Activated CD4-positive, alpha-beta T cell treated with anti-CD3 and anti-CD28 coated beads, Interleukin-2, amount 10 ng/mL, durations not matched to agents 24 days and 14 days (primary cell): ENCODE data around the gene RAPGEF4. TPM values are rescaled to one million over a fixed set of nuclear protein-coding genes. Genes with fewer than 3 reads are reported as not detected.

ENCODE experiments used
- DNase-seq: peaks from one replicate; pipeline ENCODE4 v3.0.0; 2022
- H3K27ac Mint-ChIP-seq: one replicate; pipeline ENCODE4 v1.8.0; 2022; ENCODE audit warnings: mild to moderate bottlenecking, mixed read lengths
- H3K27me3 Mint-ChIP-seq: one replicate; pipeline ENCODE4 v1.8.0; 2022; ENCODE audit warnings: mixed read lengths
- H3K36me3 Mint-ChIP-seq: one replicate; pipeline ENCODE4 v1.8.0; 2022; ENCODE audit warnings: low read depth, mild to moderate bottlenecking, mixed read lengths
- H3K4me1 Mint-ChIP-seq: one replicate; pipeline ENCODE4 v1.8.0; 2021; ENCODE audit warnings: mixed read lengths
- H3K4me3 Mint-ChIP-seq: one replicate; pipeline ENCODE4 v1.8.0; 2022; ENCODE audit warnings: mild to moderate bottlenecking, moderate library complexity, mixed read lengths
- H3K9me3 Mint-ChIP-seq: one replicate; pipeline ENCODE4 v1.8.0; 2021; ENCODE audit warnings: mixed read lengths
- intact Hi-C: fragments of 100-400 bp; cut with micrococcal nuclease; formaldehyde crosslinking; loops from one replicate; pipeline ENCODE4 v1.15.1; 2023
- total RNA-seq: library from RNA; stranded (reverse); gene quantifications from 2 replicates; pipeline ENCODE4 v1.2.3, GENCODE V29; 2022

RAPGEF4 gene
- total RNA-seq, 1 donor from 2014 or later = 0.37 TPM

DNA sequence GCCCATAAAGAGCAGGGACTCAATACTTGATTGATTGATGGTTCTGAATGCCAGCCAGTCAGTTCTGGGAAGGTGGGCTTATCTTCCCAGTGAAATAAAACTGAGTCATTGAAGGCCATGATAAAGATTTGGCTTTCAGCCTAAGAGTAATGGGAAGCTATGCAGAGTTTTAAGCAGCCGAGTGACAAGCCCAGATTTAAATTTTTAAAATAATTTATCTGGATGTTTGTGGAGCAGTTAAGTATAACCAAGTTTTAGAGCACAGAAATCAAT, 122.8 kb downstream of the RAPGEF4 start:
- peaks cover 18% of the 10 kb centered on the region for H3K27me3 Mint-ChIP-seq
- H3K36me3 Mint-ChIP-seq = no peaks in the 10 kb centered on the region
- no peak overlapping the region for H3K27ac Mint-ChIP-seq
- intact Hi-C loops = no loop called here
- DNase-seq = no peak
- no peaks in the 10 kb centered on the region for H3K9me3 Mint-ChIP-seq
- H3K4me3 Mint-ChIP-seq = no peak overlapping the region
- H3K4me1 Mint-ChIP-seq = no peaks in the 10 kb centered on the region

DNA sequence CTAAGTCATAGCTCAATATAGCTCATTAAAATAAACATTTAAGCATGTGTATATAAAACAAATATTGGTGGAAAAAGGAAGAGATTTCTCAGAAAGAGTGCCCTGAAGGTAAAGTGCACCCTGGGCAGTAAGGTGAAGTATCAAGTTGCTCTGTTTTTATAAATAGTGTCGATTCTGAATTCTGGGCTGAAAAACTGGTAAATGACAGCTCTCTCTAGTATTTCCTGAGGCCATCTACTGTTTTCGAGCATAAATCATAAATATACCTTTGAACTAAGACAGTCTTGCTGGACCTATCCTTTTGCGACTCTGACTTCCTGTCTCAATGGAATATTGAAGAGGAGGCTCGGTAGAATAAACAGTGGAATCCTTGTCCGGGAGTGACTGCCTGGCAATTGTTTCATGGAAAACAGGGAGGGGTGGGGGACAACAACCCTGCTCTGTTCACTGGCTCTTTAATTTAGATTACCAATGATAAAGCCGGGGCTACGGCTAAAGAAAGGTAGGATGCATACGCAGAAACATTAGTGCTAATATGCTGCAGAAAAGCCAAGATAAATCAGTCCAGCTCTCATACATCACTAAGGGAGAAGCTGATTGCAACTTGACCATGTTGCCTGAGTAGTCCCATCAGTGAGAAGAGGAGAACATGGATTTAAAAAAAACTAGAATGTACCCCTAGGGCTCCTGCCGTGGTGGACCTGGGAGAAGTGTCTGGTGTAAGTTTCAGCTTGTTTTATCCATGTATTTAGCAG, 124.1 kb downstream of the RAPGEF4 start:
- no peak for DNase-seq
- H3K36me3 Mint-ChIP-seq = no peaks in the 10 kb centered on the region
- H3K4me3 Mint-ChIP-seq = no peak overlapping the region
- H3K27me3 Mint-ChIP-seq = peaks cover 12% of the 10 kb centered on the region
- H3K27ac Mint-ChIP-seq = no peak overlapping the region
- no peaks in the 10 kb centered on the region for H3K4me1 Mint-ChIP-seq
- intact Hi-C loops = no loop called here
- no peaks in the 10 kb centered on the region for H3K9me3 Mint-ChIP-seq

DNA sequence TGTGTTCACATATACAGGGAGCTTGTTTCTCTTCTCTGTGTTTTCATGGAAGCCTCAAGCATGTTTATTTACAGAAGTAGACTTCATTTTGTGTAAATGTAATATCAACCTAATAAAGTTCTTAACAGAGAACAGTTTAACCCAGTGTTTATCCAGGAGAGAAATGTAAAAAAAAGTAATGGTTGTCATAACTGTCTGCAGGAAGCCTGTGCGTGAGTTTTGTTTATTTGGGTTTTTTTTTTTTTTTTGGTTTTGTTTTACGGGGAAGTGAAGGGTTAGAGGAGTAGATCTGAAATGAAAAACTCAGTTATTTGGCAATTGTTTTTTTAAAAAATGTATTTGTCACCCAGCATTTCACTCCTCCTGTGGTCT, 124.7 kb downstream of the RAPGEF4 start:
- peaks cover 12% of the 10 kb centered on the region for H3K27me3 Mint-ChIP-seq
- H3K4me3 Mint-ChIP-seq = no peak overlapping the region
- H3K4me1 Mint-ChIP-seq = no peaks in the 10 kb centered on the region
- DNase-seq = no peak
- no peaks in the 10 kb centered on the region for H3K9me3 Mint-ChIP-seq
- H3K36me3 Mint-ChIP-seq = no peaks in the 10 kb centered on the region
- no peak overlapping the region for H3K27ac Mint-ChIP-seq
- intact Hi-C loops = no loop called here

DNA sequence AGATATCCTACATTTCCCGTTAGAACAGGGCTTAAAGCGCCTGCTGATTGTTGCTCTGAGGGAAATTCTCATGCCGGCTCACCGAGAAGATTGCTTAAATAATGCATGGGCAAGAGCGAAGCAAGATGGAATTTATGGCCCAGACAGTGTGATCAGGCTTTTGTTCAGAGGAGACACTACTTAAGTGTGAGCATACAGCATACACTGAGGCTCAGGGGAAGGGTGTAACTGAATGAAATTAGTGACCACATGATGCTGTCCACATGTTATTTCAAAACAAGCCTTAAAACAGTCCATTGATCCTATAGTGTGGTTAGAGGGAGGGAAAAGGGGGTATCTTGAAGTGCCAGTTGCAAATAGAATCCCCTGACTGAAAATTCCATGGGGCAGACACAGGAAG, 125.5 kb downstream of the RAPGEF4 start:
- Mint-ChIP-seq H3K27ac (no peak overlapping the region), H3K36me3 (no peaks in the 10 kb centered on the region), H3K9me3 (no peaks in the 10 kb centered on the region), H3K27me3 (peaks cover 13% of the 10 kb centered on the region), H3K4me3 (no peak overlapping the region), H3K4me1 (no peaks in the 10 kb centered on the region)
- no peak for DNase-seq
- intact Hi-C loops = no loop called here

DNA sequence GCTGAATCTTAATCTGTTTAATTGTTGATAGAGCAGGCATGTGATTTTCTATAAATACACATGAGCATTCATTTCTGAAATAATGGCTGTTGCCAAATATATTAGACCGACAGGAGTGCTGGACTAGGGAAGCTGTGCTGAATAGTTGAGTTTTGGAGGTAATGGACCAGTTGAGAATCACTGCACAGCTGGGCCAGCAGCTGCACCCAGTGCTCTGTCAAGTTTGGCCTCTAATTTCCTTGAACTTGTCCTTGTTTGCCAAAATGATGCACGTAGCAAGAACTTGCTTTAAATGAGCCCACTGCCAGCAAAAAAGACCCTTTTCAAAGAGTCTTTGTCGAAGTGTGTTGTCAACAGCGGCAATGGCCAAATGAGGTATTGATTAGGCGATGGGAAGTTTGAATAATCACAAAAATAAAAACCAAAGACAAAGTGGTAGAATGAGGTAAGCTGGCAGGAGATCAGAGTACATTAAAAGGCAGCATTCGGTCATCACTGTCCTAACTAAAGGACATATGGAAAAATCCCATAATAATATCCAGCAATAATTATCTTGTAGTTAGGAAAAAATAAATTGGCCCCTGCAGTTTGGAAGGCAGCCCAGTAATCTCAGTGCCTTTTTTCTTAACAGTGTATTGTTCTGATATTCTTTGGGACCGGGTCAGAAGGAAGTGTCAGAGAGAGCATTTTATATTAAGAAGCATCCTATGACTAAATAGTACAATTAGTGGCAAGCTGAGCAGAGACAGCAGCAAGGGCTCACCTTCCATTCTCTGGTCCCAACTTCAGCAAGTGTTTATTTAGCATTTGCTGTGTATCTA, 126.2 kb downstream of the RAPGEF4 start:
- H3K4me1 Mint-ChIP-seq = no peaks in the 10 kb centered on the region

DNA sequence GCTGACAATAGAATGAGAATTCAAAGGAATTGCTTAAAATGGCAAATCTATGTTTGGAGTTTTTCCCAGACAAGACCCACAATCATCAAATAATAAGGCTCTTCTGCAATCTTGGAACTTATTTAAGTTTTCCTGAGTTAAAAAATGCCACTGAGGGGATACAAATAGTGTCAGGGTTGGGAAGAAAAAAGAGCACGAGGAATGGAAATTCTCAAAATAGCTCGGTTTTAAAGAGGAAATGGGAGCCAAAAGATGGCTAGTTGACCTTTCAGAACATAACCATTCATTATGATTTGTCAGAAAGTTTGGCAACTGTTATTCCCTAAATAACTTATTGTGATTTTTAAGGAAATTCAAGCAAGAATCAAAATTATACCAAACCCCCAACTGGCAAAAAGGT, 127.7 kb downstream of the RAPGEF4 start:
- intact Hi-C loops = no loop called here
- H3K36me3 Mint-ChIP-seq = no peaks in the 10 kb centered on the region
- no peak overlapping the region for H3K27ac Mint-ChIP-seq
- no peak overlapping the region for H3K4me3 Mint-ChIP-seq
- H3K9me3 Mint-ChIP-seq = no peaks in the 10 kb centered on the region
- peaks cover 9% of the 10 kb centered on the region for H3K27me3 Mint-ChIP-seq
- no peak for DNase-seq
- no peaks in the 10 kb centered on the region for H3K4me1 Mint-ChIP-seq

More for the DNA sequence above, 126.2 kb downstream of the RAPGEF4 start:
- no peaks in the 10 kb centered on the region for H3K36me3 Mint-ChIP-seq
- H3K27ac Mint-ChIP-seq = no peak overlapping the region
- peaks cover 9% of the 10 kb centered on the region for H3K27me3 Mint-ChIP-seq
- DNase-seq = no peak
- no peaks in the 10 kb centered on the region for H3K9me3 Mint-ChIP-seq
- intact Hi-C loops = no loop called here
- no peak overlapping the region for H3K4me3 Mint-ChIP-seq

DNA sequence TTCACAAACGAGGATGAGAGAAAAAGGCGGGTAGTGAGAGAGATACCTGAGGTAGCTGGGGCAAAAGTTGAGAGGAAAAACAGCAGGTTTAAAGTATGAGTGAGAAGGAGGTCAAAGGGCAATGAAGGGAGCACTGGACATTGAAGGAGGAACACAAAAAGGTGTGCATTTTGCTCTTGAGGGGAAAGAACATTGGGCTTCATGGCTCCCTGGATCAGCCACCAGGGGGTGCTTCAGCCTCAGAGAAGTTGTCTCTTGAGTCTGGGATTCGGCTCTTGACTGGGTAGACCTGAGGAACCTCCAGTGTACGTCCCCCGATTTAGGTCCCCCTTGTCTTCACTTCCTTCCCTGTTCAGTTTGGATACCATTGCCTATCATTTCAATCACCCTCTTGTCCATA, 128.5 kb downstream of the RAPGEF4 start:
- peaks cover 9% of the 10 kb centered on the region for H3K27me3 Mint-ChIP-seq
- no peak overlapping the region for H3K27ac Mint-ChIP-seq
- no peaks in the 10 kb centered on the region for H3K36me3 Mint-ChIP-seq
- H3K4me1 Mint-ChIP-seq = no peaks in the 10 kb centered on the region
- no peaks in the 10 kb centered on the region for H3K9me3 Mint-ChIP-seq
- H3K4me3 Mint-ChIP-seq = no peak overlapping the region
- intact Hi-C loops = loop anchor here (1.0 kb wide), 1 partner anchor 68 kb away; no protein-coding TSS in a partner anchor
- DNase-seq = peak; percentile 75

DNA sequence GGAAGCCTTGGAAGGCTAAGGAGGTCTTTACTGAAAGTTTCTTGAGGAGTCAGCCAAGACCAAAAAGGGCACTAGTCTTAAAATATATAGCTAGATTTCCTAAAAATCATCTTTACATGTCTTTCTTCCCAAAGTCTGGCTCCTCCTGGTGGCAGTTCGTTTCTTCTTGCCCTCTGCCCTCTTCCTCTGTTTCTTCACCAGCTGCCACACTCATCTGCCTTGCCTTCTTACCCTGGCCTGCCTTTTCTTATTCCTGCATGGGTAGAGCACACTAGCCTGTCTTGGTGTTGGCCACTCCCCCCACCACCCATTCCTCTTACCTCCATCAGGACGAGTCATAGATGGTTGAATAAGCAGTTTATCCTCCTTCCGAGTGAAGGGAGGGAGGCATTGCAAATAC, 129.8 kb downstream of the RAPGEF4 start:
- no peak for DNase-seq
- no peaks in the 10 kb centered on the region for H3K36me3 Mint-ChIP-seq
- no peaks in the 10 kb centered on the region for H3K9me3 Mint-ChIP-seq
- no peak overlapping the region for H3K27ac Mint-ChIP-seq
- H3K4me1 Mint-ChIP-seq = no peaks in the 10 kb centered on the region
- no peak overlapping the region for H3K4me3 Mint-ChIP-seq
- intact Hi-C loops = no loop called here
- peaks cover 9% of the 10 kb centered on the region for H3K27me3 Mint-ChIP-seq

DNA sequence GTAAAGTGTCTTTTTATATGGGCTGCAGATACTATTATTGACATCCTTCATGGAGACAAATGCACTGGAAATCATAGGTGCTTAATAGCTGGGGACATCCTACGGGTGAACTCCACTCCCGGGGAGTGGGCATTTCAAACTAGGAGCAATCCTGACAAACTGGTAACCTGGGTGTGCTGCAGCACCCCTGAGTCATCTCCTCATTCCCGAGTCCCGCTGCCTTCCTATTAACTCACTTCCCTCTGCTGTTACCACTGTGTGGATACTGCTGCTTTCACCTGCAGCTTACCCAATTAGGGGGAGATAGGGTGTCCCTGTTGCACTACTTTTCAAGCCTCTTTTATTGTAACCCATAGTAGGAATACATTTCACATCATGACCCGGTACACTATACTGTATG, 134.2 kb downstream of the RAPGEF4 start:
- no peak overlapping the region for H3K27ac Mint-ChIP-seq
- intact Hi-C loops = no loop called here
- H3K36me3 Mint-ChIP-seq = no peaks in the 10 kb centered on the region

DNA sequence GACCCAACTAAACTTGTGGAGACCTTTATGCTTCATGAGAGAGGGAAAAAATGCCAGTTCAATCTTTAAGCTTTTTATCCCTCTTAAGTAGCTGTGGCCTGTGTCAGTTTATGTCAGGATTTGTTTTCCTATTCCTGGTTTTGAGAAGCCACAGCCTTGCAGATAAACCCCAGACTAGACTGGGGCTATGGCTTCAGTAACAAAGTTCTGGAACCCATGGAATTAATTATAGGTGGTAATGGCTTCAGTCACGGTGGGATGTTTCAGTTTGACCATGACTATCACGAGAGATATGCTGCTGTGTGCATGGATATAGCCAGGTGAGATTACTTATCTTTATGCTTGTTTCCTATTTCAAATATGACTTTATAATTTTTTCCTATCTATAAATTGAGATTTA, 134.8 kb downstream of the RAPGEF4 start:
- intact Hi-C loops = no loop called here
- H3K4me3 Mint-ChIP-seq = no peak overlapping the region
- H3K27ac Mint-ChIP-seq = no peak overlapping the region
- peaks cover 5% of the 10 kb centered on the region for H3K9me3 Mint-ChIP-seq
- H3K27me3 Mint-ChIP-seq = peaks cover 2% of the 10 kb centered on the region
- no peaks in the 10 kb centered on the region for H3K4me1 Mint-ChIP-seq
- no peaks in the 10 kb centered on the region for H3K36me3 Mint-ChIP-seq
- no peak for DNase-seq

More for the DNA sequence above, 134.2 kb downstream of the RAPGEF4 start:
- Mint-ChIP-seq H3K4me3 (no peak overlapping the region), H3K4me1 (no peaks in the 10 kb centered on the region), H3K9me3 (peaks cover 5% of the 10 kb centered on the region), H3K27me3 (peaks cover 2% of the 10 kb centered on the region)
- DNase-seq = no peak

DNA sequence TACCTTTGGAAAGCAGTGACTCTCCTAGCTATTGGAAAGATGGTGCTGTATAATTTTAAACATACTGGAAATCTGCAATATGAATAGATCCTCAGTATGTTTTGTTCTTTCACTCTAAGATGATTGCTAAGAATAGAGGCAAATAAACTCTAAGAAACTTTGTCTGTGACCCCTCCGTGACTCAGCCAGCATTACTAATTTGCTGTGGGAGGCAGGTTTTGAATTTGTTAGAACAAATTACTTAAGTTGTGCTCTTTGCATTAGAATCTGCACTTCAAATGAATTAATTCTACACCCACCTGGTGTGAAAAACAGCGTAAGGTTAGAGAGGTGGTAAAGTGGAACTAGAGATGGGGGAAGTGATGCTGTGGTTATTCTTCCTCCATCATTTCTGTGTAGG, 142.2 kb downstream of the RAPGEF4 start:
- Mint-ChIP-seq H3K36me3 (no peaks in the 10 kb centered on the region), H3K9me3 (peaks cover 5% of the 10 kb centered on the region), H3K4me1 (no peaks in the 10 kb centered on the region), H3K27ac (no peak overlapping the region), H3K27me3 (peaks cover 15% of the 10 kb centered on the region), H3K4me3 (no peak overlapping the region)
- intact Hi-C loops = no loop called here
- no peak for DNase-seq

DNA sequence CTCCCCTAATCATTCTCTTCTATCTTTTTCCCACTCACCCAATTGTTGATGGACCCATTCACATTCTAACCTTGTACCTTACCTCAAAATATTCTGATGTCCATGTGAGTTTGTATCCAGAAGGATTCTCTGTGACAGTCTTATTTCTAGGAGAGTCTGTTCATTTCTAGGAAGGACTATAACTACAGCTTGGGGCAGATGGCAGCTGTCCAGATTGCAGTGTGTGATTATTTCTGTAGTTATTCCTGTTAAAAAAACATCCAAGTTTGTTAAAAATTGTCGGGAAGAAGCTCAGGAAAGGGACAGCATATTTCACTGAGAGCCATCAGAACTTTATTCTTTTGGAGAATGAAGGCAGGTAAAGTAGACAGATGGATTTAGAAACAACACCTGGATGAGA, 142.6 kb downstream of the RAPGEF4 start:
- Mint-ChIP-seq H3K36me3 (no peaks in the 10 kb centered on the region), H3K27ac (no peak overlapping the region), H3K4me3 (no peak overlapping the region), H3K9me3 (peaks cover 5% of the 10 kb centered on the region), H3K27me3 (peaks cover 15% of the 10 kb centered on the region), H3K4me1 (no peaks in the 10 kb centered on the region)
- DNase-seq = no peak
- intact Hi-C loops = no loop called here

DNA sequence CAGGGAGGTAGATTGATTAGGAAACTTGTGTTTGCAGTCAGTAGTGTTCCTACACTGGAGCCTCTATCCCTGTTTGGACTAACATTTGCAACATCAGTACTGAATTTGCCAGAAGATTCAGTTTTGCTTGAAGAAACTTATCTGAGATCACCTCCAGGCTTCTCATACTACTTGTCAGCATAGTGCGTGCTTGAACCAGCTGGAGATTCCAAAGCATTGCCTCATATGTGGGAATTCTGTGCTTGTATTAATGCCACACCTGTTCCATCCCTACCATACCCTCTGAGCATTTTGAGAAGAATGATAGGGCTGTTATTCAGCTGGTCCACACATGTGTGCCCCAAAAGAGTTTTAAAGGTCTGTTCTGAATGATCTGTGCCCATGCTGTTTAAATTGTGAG, 148.7 kb downstream of the RAPGEF4 start:
- DNase-seq = no peak
- no peaks in the 10 kb centered on the region for H3K9me3 Mint-ChIP-seq
- no peaks in the 10 kb centered on the region for H3K4me1 Mint-ChIP-seq
- H3K27ac Mint-ChIP-seq = no peak overlapping the region
- intact Hi-C loops = no loop called here
- H3K36me3 Mint-ChIP-seq = no peaks in the 10 kb centered on the region
- H3K4me3 Mint-ChIP-seq = no peak overlapping the region
- peaks cover 17% of the 10 kb centered on the region for H3K27me3 Mint-ChIP-seq

DNA sequence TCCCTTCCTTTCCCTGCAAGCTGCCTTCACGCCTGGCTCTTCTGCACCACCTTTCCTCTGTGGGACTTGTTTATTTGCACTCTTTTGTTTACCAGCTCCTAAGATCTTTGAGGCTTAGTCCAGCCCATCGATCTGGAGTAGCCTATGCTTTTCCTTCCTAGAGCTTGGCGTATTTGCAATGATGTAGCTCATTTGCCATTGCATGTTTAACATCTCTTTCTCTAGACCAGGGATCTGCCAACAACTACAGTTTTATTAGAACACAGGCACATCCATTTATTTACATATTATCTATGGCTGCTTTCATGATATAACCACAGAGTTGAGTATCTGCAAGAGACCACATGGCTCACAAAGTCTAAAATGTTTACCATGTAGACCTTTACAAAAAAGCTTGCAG, 150.4 kb downstream of the RAPGEF4 start:
- no peak overlapping the region for H3K4me3 Mint-ChIP-seq
- no peaks in the 10 kb centered on the region for H3K9me3 Mint-ChIP-seq
- no peak for DNase-seq
- H3K36me3 Mint-ChIP-seq = no peaks in the 10 kb centered on the region
- H3K27ac Mint-ChIP-seq = no peak overlapping the region
- no peaks in the 10 kb centered on the region for H3K4me1 Mint-ChIP-seq
- peaks cover 21% of the 10 kb centered on the region for H3K27me3 Mint-ChIP-seq
- intact Hi-C loops = no loop called here
